ENCODE measurements around the gene S1PR5. TPM values are rescaled to one million over a fixed set of nuclear protein-coding genes. Genes with fewer than 3 reads are reported as not detected.

Gene S1PR5, protein sequence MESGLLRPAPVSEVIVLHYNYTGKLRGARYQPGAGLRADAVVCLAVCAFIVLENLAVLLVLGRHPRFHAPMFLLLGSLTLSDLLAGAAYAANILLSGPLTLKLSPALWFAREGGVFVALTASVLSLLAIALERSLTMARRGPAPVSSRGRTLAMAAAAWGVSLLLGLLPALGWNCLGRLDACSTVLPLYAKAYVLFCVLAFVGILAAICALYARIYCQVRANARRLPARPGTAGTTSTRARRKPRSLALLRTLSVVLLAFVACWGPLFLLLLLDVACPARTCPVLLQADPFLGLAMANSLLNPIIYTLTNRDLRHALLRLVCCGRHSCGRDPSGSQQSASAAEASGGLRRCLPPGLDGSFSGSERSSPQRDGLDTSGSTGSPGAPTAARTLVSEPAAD
- 0.16 and 3.4 TPM in 2 replicates for total RNA-seq

GRCh38 chr19:10517361-10517759, at the start of gene S1PR5:
S1PR5 (minus strand) TSS chr19:10517447; CDS start chr19:10515011, 2,436 bp downstream.

GRCh38 chr19:10565567-10566407, 48.5 kb upstream of the S1PR5 start, which contains the start of gene KRI1:
KRI1 (minus strand) TSS chr19:10566010; CDS start chr19:10565999, 11 bp downstream.

DNA sequence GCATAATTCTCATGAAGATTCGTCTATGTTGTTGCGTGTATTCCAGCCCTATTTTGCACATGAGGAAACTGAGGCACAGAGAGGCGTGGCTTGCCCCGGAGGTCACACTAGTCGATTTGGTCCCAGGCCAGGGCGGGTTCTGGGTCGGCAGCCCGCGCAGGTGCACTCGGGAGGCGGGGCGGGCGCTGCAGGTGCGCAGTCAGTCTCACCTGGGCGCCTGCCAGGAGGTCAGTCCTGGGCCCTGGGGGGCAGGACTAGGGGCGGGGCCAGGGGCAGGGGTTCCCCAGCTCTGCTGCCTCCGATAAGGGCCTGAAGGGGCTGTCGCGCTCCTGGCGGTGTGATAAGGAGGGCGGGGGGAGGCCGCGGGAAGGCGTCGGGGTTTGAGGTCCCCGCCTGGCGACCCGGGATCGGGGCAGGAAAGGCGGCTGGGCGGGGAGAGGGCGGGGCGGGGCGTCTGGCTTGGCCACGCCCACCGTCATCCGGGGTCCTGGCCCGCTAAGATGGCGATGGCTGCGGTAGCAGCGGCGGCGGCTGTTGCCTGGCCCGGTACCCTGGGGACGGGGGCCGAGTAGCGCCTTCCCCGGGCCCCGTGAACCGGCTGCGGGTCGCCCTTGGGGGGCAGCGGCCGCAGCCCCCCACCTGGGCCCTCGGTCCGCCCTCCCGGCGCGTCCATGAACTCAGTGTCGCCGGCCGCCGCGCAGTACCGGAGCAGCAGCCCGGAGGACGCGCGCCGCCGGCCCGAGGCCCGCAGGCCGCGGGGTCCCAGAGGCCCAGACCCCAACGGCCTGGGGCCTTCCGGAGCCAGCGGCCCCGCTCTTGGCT, 26.4 kb upstream of the S1PR5 start, which contains the start of gene ATG4D:
Gene ATG4D, plus strand, starts transcription at position 485 of the 822 bp plus-strand sequence. Its CDS starts 187 bp downstream, at position 672.

GRCh38 chr19:10503002-10503789, 14.1 kb downstream of the S1PR5 start, which contains the start of gene KEAP1:
KEAP1 (minus strand) TSS chr19:10503356; CDS start chr19:10500033, 3,323 bp downstream.

Other genes starting within 250 kb of the S1PR5 start
- gene ICAM1, start 246.3 kb downstream of the S1PR5 start, total RNA-seq: 36.0 and 177 TPM in 2 replicates
- 3.4 and 9.3 TPM in 2 replicates for gene ICAM4, start 230.5 kb downstream of the S1PR5 start, total RNA-seq
- gene ICAM5, start 227.5 kb downstream of the S1PR5 start, total RNA-seq: 16.4 and 26.7 TPM in 2 replicates
- 0.32 and 0.52 TPM in 2 replicates for gene ZGLP1, start 207.6 kb downstream of the S1PR5 start, total RNA-seq
- gene FDX2, start 201.4 kb downstream of the S1PR5 start, total RNA-seq: 17.3 and 45.3 TPM in 2 replicates
- 38.0 and 49.8 TPM in 2 replicates for gene RAVER1, start 183.9 kb downstream of the S1PR5 start, total RNA-seq
- 4.2 and 6.7 TPM in 2 replicates for gene ICAM3, start 177.8 kb downstream of the S1PR5 start, total RNA-seq
- gene TYK2, start 136.9 kb downstream of the S1PR5 start, total RNA-seq: 75.8 and 80.0 TPM in 2 replicates
- 122 and 193 TPM in 2 replicates for gene CDC37, start 113.9 kb downstream of the S1PR5 start, total RNA-seq
- 5.7 and 11.7 TPM in 2 replicates for gene PDE4A, start 96.9 kb downstream of the S1PR5 start, total RNA-seq
- 69.4 and 99.2 TPM in 2 replicates for gene KEAP1, start 14.1 kb downstream of the S1PR5 start, total RNA-seq
- gene ATG4D, start 26.5 kb upstream of the S1PR5 start, total RNA-seq: 24.6 and 33.5 TPM in 2 replicates
- 12.0 and 16.5 TPM in 2 replicates for gene KRI1, start 48.6 kb upstream of the S1PR5 start, total RNA-seq
- 6.1 and 6.7 TPM in 2 replicates for gene CDKN2D, start 51.5 kb upstream of the S1PR5 start, total RNA-seq
- gene AP1M2, start 69.9 kb upstream of the S1PR5 start, total RNA-seq: 5.6 TPM in 1 of 2 replicates, not detected in the other
- gene SLC44A2, start 108.1 kb upstream of the S1PR5 start, total RNA-seq: 55.6 and 84.0 TPM in 2 replicates
- 91.3 and 103 TPM in 2 replicates for gene ILF3, start 136.9 kb upstream of the S1PR5 start, total RNA-seq
- 21.1 and 30.8 TPM in 2 replicates for gene QTRT1, start 184.0 kb upstream of the S1PR5 start, total RNA-seq
- gene DNM2, start 200.6 kb upstream of the S1PR5 start, total RNA-seq: 60.5 and 81.8 TPM in 2 replicates